ENCODE measurements around the gene LRRC56.

The LRRC56 gene

DNA sequence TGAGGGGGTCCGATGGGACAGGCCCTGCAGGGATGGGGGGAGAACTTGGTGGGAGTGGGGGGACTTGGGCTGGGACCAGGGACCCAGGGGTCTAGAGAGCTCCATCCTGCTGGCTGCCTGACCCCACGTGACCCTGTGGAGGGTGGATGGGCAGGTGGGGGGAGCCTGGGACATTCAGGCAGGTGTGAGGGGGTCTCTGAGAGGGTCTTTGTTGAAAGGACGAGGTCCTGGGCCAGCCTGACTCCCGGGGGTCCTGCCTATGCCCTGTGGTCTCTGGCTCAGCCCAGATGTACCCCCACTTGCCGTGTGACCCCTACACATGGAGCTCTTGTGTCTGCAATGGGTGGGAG, 7.5 kb downstream of the LRRC56 start:
- DNase-seq, result no peak

GRCh38 chr11:545171-545570, 7.8 kb downstream of the LRRC56 start:
- DNase-seq, result no peak

DNA sequence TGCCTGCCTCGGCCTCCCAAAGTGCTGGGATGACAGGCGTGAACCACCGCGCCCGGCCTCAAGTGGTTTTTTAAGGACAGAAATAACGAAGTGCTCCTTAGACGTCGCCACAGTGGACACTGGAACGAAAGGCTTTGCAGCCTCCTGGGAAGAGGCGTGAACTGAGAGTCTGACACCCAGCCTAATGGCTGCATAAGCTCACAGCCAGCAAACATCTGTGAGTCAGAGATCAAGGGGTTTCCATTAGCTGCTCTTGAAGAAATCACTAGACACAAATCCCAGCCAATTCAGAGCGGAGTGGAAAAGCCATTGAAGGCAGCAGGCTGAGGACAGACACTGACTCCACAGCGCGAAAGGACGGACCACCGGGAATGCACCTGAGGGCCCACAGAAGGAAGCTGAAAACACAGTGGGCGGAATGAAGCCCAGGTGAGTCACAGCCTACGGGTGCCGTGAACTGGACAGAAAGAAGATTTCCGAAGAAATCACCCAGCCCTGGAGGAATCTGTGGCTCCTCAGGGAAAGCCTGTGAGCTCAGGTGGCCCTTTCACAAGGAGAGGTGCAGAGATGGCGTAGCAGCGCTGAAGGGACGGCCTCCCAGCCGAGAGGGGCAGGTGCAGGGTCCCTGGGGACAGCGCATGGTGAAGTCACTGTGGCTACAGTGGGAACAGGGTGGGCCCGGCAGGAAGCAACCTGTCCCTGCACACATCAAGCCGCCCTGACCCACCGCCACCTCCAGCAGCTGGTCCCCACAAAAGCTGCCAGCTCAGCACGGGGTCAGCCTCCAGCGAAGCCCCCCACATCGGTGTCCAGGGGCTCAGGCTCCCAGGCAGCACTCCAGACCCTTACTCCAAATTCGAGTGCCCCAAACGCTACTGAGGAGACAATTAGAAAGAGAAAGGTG, 11.6 kb downstream of the LRRC56 start:
- no peak for DNase-seq

DNA sequence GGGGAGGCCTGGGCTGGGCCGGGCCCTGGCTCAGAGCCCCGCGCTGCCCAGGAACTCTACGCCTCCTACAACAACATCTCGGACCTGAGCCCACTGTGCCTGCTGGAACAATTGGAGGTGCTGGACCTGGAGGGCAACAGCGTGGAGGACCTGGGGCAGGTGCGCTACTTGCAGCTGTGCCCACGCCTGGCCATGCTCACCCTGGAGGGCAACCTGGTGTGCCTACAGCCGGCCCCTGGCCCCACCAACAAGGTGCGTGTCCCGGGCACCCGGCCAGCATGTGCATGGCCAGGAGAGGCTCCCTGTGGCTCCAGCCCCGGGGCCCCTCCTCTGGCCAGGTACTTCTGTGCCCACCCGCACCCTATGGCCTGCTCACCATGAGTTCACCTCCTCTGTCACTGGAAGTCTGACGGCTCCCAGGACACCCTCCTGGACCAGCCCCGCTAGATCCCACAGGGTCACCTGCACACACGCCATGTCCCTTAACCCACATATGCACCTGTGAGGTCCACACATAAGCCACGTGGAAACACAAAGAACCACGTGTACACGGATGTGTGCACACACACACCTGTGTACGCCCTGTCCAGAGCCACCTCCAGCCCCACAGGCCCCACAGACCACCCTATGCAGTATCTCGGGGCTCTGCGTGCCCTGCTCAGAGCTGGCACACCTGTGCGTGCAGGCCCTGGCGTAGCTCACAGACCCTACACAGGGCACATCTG, 12.9 kb downstream of the LRRC56 start:
- DNase-seq, result no peak

DNA sequence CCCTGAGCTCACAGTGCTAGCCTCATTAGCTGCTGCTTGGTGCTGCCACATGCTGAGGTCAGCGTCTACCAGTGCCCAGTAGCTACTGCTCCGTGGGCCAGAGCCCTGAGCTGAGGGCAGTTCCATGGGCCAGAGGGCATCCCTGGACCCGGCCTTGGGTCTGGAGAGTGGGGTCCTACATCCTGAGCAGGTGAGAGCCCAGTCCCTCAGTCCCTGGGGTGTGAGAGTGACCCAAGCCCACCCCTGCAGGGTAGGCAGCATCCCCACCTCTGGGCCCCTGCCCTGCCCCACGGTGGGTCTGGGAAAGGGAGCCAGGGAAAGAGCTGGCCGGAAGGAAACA, 13.4 kb downstream of the LRRC56 start:
- no peak for DNase-seq

DNA sequence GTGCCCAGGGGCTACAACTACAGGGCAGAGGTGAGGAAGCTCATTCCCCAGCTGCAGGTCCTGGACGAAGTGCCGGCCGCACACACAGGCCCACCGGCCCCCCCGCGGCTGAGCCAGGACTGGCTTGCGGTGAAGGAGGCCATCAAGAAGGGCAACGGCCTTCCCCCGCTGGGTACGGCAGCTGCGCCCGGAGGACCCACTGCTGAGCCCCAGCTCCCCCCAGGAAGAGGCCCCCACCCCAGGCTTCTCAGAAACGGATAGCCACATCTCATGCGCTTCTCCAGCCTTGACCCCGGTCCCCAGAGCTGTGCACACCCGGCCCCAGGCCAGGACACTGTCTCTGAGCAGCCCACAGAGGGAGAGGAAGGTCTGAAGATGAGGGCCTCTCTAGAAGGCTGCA, 13.8 kb downstream of the LRRC56 start:
- DNase-seq, result no peak

DNA sequence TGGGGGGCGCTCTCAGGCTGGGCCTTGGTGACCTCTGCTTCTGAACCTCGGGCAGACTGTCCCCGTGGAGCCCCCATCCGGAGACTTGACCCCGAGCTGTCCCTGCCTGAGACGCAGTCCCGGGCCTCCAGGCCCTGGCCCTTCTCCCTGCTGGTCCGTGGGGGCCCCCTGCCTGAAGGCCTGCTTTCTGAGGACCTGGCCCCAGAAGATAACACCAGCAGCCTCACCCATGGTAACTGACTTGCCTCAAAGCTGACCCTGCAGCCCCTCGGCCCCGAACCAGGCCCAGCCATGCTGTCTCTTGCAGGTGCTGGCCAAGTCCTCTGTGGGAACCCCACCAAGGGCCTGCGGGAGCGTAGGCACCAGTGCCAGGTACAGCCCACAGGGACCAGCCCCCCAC, 14.3 kb downstream of the LRRC56 start:
- DNase-seq, result no peak

DNA sequence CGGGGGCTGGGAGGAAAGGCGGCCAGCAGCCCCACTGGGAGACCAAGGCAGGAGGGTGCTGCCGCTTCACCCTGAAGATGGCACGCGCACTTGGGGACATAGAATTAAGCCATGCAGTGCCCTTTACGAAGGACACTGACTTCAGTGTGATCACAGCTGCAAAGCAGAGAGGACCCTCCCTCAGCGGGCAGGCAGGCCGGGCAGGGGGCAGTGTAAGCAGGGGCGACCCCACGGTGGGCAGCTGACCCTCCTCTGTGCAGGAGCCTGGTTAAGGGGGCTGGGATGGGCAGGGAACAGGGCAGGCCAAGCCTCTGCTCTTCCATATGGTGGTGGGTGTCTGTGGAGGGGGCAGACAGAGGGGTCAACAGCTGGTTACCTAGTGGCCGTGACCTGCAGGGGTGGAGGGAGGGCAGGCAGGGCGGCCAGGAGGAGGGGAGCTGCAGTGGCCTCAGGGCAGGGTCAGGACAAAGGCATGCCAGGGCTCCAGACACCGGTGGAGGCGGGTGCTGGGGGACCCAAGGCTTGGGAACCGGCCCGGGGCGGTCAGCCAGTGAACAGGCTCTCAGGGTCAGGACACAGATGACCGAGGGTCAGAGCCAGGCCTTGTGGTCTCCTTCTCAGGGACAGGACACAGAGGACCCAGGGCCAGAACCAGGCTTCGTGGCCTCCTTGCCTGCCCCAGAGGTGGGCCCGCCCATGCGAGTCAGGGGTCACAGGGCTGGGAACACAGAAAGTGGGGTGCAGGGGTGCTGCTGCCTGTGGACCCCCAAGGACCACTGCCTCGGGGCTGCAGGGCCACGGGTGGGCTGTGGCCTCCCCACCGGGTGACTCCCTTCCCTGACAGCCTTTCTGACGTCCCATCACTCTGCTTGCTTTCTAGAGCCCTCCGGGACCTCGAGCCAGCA, 16.0 kb downstream of the LRRC56 start:
- DNase-seq, result no peak

- no peak for DNase-seq
Observed at GRCh38 chr11:553988-554340, 16.6 kb downstream of the LRRC56 start.

GRCh38 chr11:554428-555226, 17.3 kb downstream of the LRRC56 start:
- peak; percentile 52 for DNase-seq

DNA sequence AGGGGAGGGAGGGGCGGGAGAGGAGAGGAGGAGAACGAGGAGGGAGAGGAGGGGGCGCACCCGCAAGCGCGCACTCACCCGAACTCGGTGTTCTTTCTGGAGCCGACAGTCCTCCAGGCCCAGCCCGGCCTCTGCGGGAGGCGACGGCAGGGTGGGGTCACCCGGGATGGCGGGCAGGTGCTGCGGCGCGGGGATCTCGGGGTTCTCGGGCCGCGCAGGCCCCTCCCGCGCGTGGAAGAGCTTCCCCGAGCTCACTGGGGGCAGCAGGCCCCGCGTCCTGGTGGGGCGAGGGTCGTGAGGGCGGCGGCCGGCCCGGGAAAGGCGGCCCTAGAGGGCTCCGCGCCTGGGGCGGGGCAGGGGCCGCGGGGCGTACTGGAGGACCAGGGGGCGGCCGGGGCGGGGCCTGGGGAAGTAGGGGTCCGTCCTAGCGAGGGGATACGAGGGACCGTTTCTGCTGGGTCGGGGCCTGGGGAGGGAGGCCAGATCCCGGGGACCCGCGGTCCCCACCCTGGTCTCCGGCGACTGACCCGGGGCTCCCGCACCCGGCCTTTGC, 18.0 kb downstream of the LRRC56 start:
- DNase-seq, result no peak

GRCh38 chr11:555780-556661, 18.7 kb downstream of the LRRC56 start:
- DNase-seq, result no peak

DNA sequence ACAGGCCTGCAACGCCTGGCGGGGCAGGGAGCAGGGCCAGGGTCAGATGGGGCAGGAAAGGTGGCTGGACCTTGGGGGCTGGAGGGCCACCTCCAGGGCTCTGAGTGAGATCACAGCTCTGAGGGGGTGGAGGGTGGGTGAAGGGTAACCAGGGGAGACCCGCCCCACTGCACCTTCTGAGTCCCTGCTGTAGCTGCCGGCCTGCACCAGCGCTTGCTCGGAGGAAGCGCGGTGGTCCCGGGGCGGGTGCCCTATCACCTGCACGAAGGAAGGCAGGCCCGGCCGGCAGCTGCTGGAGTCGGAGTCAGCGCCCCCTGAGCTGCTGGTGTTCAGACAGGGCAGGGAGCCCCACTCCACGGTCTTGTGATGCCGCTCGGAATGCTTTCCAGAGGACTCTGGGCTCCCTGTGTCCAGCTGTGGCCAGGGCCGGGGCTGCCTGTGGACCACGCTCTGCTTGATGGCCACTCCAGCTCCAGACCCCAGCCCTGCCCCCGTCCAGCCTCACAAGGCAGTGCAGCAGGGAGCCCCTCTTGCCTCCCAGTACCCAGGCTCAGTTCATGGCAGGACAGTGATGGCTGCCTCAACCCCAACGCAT, 19.4 kb downstream of the LRRC56 start:
- DNase-seq, result no peak

GRCh38 chr11:557328-558132, 20.2 kb downstream of the LRRC56 start:
- DNase-seq, result no peak

GRCh38 chr11:558503-558902, 21.2 kb downstream of the LRRC56 start:
- no peak for DNase-seq

- DNase-seq, result no peak
Observed at GRCh38 chr11:559020-559620, 21.8 kb downstream of the LRRC56 start.

DNA sequence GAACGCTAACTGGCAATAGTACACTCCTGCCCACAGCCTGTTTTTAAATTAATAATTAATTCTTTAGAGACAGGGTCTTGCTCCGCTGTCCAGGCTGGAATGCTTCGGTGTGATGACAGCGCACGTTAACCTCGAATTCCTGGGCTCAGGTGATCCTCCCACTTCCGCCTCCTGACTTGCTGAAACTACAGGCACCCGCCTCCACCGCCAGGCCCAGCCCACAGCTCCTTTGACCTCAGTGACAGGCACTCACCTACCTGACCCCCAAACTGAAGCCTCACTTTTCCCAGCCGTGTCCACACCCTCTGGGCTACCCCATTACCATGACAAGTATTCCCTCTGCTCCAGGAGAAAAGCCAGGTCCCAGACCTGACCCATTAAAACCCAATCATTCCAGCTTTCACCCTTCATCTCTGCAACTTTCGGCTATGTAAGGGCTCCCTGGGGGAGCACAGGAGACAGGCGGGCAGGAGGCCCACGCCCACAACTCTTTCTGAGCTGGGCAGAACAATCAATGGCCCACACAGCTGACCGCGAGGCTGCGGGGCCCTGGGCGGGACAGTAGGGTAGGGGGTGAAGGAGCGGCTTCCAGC, 22.5 kb downstream of the LRRC56 start:
- DNase-seq, result no peak

GRCh38 chr11:560305-561147, 23.2 kb downstream of the LRRC56 start, which contains the start of the genes LMNTD2 and RASSF7:
Gene LMNTD2 (minus strand): TSS chr11:560738. CDS start chr11:560716, 22 bp downstream.
Gene RASSF7 (plus strand): TSS chr11:560970. CDS start chr11:561769, 799 bp downstream.
- peak; percentile 73 for DNase-seq

Measured in NCI-H1048 (cell line).